Keratinocyte (primary cell): ENCODE data around the gene BOC. TPM values are rescaled to one million over a fixed set of nuclear protein-coding genes. Genes with fewer than 3 reads are reported as not detected.

Experiments used
- DNase-seq: peaks from one replicate; pipeline ENCODE4 v3.0.0-alpha.2; 2011; ENCODE audit warnings: low read depth, missing footprints, low spot score
- FAIRE-seq: peaks from 2 replicates; lab custom pipeline; 2011; peaks lifted over from hg19 to GRCh38; lab: Jason Lieb, UNC
- H2AFZ ChIP-seq: 2 replicates; pipeline ENCODE4 v1.6.0; 2012; ENCODE audit warnings: low read length, control low read depth, inconsistent platforms; ENCODE audit not compliant: control insufficient read depth
- H3K27ac ChIP-seq: 2 replicates; pipeline ENCODE4 v1.5.1; 2011; ENCODE audit warnings: low read length; ENCODE audit not compliant: control insufficient read depth, insufficient read depth
- H3K27me3 ChIP-seq: 3 replicates; pipeline ENCODE4 v1.6.0; 2011; ENCODE audit warnings: low read length; ENCODE audit not compliant: control insufficient read depth, insufficient read depth; ENCODE audit errors: extremely low read depth
- H3K36me3 ChIP-seq, 2 experiments: 2 replicates in 1 of 2; 3 replicates in 1 of 2; pipeline ENCODE4 v1.5.1; 2011; ENCODE audit warnings: low read length in 2 of 2, mild to moderate bottlenecking in 1 of 2; ENCODE audit not compliant: control insufficient read depth in 2 of 2, insufficient read depth in 2 of 2; ENCODE audit errors: extremely low read depth in 1 of 2
- H3K4me1 ChIP-seq: 3 replicates; pipeline ENCODE4 v1.5.1; 2011; ENCODE audit warnings: low read length; ENCODE audit not compliant: control insufficient read depth, insufficient read depth; ENCODE audit errors: extremely low read depth
- H3K4me2 ChIP-seq: 3 replicates; pipeline ENCODE4 v1.6.0; 2011; ENCODE audit warnings: low read depth, low read length; ENCODE audit not compliant: control insufficient read depth, insufficient read depth; ENCODE audit errors: extremely low read depth
- H3K4me3 ChIP-seq, 3 experiments: fragments of 200-600 bp in 1 of 3; sonication (generic) in 1 of 3; 2 replicates in 2 of 3; 3 replicates in 1 of 3; pipeline ENCODE4 v1.5.1; 2011 to 2016; ENCODE audit warnings: low read length in 3 of 3, mild to moderate bottlenecking in 3 of 3, control low read depth in 2 of 3, inconsistent platforms in 1 of 3, low read depth in 1 of 3, mixed read lengths in 1 of 3, mixed run types in 1 of 3, moderate library complexity in 1 of 3; ENCODE audit not compliant: control insufficient read depth in 2 of 3, insufficient read depth in 2 of 3; ENCODE audit errors: extremely low read depth in 1 of 3
- H3K79me2 ChIP-seq: 2 replicates; pipeline ENCODE4 v1.6.0; 2012; ENCODE audit warnings: low read length; ENCODE audit not compliant: control insufficient read depth, insufficient read depth
- H3K9ac ChIP-seq: 3 replicates; pipeline ENCODE4 v1.6.0; 2011; ENCODE audit warnings: low read length; ENCODE audit not compliant: control insufficient read depth, insufficient read depth; ENCODE audit errors: extremely low read depth
- H3K9me1 ChIP-seq: 3 replicates; pipeline ENCODE4 v1.6.0; 2011; ENCODE audit warnings: low read length; ENCODE audit not compliant: control insufficient read depth, insufficient read depth; ENCODE audit errors: extremely low read depth
- H3K9me3 ChIP-seq: 2 replicates; pipeline ENCODE4 v1.5.1; 2012; ENCODE audit warnings: low read depth, low read length; ENCODE audit not compliant: control insufficient read depth
- H4K20me1 ChIP-seq: 3 replicates; pipeline ENCODE4 v1.6.0; 2011; ENCODE audit warnings: low read length; ENCODE audit not compliant: control insufficient read depth, insufficient read depth; ENCODE audit errors: extremely low read depth
- CTCF ChIP-seq, 3 experiments: IDR thresholded peaks in 1 of 3; conservative IDR thresholded peaks in 1 of 3; optimal IDR thresholded peaks in 1 of 3; 2 replicates in 2 of 3; 3 replicates in 1 of 3; pipeline versions ENCODE3 to v1.5.1; 2011; ENCODE audit warnings: low read length in 3 of 3, mild to moderate bottlenecking in 3 of 3, moderate library complexity in 2 of 3, control low read depth in 1 of 3, inconsistent platforms in 1 of 3; ENCODE audit not compliant: insufficient read depth in 2 of 3; ENCODE audit errors: extremely low read depth in 1 of 3
- EZH2 ChIP-seq: IDR thresholded peaks from one replicate; pipeline ENCODE4 v1.6.1; 2012; ENCODE audit warnings: inconsistent platforms, mild to moderate bottlenecking, low read length, moderate library complexity
- dilution Hi-C: fragments of 300-500 bp; cut with MboI; formaldehyde crosslinking; loops from one replicate; pipeline ENCODE4 v1.7.0; 2020; ENCODE audit warnings: low sequenced_read_pairs; ENCODE audit not compliant: extremely low pct_ligation_motif_present
- polyA plus RNA-seq, 5 experiments: library from polyadenylated mRNA; depleted of rRNA in 3 of 5; stranded (reverse) in 3 of 5; stranded (forward) in 1 of 5; unstranded in 1 of 5; fragments of >200 nt; gene quantifications; 1 replicate in 1 of 5; 2 replicates in 3 of 5; 3 replicates in 1 of 5; pipeline versions ENCODE4 v1.2.1 to v1.2.3, GENCODE V29; 2011 to 2012; ENCODE audit warnings: missing spikeins in 2 of 5, low read depth in 1 of 5, low replicate concordance in 1 of 5

The BOC gene
- polyA plus RNA-seq, 1 donor (not counting 4 experiments of a cell fraction or from before 2014, with no cell fraction given) = 11.2 TPM

DNA sequence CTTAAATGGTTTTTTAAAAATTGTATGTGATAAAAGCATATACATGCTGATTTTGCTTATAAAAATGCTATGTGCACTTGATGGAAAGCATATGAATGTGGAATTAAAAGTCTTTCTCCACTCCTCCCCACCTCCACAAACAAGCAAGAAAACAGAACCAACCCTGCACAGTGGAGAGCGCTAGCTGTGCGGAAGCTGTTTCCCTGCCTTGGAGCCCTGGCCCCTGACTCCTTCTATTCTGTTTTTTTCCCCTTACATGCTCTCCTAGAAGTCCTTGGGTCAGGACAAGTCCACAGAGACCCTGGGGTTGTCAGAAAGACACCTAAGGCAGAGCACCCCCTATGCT, 64.2 kb downstream of the BOC start:
- FAIRE-seq = no peak

GRCh38 chr3:113275929-113276750, 64.8 kb downstream of the BOC start:
- no peak overlapping the region for H3K4me3 ChIP-seq
- no peaks in the 10 kb centered on the region for H3K9me3 ChIP-seq
- H3K9me1 ChIP-seq = no peaks in the 10 kb centered on the region
- H3K9ac ChIP-seq = no peak overlapping the region
- H3K27me3 ChIP-seq = no peaks in the 10 kb centered on the region
- no peak for TF ChIP-seq EZH2
- no peak for TF ChIP-seq CTCF (optimal IDR thresholded peaks at IDR 0.05 in 1 of 3, IDR thresholded peaks at IDR 0.05 in 1 of 3, conservative IDR thresholded peaks at IDR 0.05 in 1 of 3; ENCODE audit: extremely low read depth in 1 of 3, insufficient read depth in 2 of 3, low read length in 3 of 3)
- no peak overlapping the region for H3K4me2 ChIP-seq
- no peaks in the 10 kb centered on the region for H3K79me2 ChIP-seq
- no peak overlapping the region for H2AFZ ChIP-seq
- peaks cover 4% of the 10 kb centered on the region for H3K4me1 ChIP-seq
- DNase-seq = no peak
- no peak for FAIRE-seq
- peaks cover 3 to 5% of the 10 kb centered on the region in 2 experiments for H3K36me3 ChIP-seq
- H3K27ac ChIP-seq = no peak overlapping the region
- dilution Hi-C loops = no loop called here
- H4K20me1 ChIP-seq = no peaks in the 10 kb centered on the region

More for the DNA sequence above, 64.2 kb downstream of the BOC start:
- Histone ChIP-seq H3K9ac (no peak overlapping the region), H3K9me1 (no peaks in the 10 kb centered on the region), H3K4me3 (no peak overlapping the region), H3K36me3 (peaks cover 3 to 5% of the 10 kb centered on the region in 2 experiments), H2AFZ (no peak overlapping the region), H3K9me3 (no peaks in the 10 kb centered on the region), H3K4me1 (peaks cover 9% of the 10 kb centered on the region), H3K27ac (no peak overlapping the region), H4K20me1 (no peaks in the 10 kb centered on the region), H3K79me2 (no peaks in the 10 kb centered on the region), H3K27me3 (no peaks in the 10 kb centered on the region), H3K4me2 (no peak overlapping the region)
- dilution Hi-C loops = no loop called here
- TF ChIP-seq CTCF (optimal IDR thresholded peaks at IDR 0.05 in 1 of 3, IDR thresholded peaks at IDR 0.05 in 1 of 3, conservative IDR thresholded peaks at IDR 0.05 in 1 of 3; ENCODE audit: extremely low read depth in 1 of 3, insufficient read depth in 2 of 3, low read length in 3 of 3) (no peak), EZH2 (no peak)
- no peak for DNase-seq
